GM12878 (cell line): ENCODE data around the gene NDE1. TPM values are rescaled to one million over a fixed set of nuclear protein-coding genes. Genes with fewer than 3 reads are reported as not detected.

Experiments
- ATAC-seq: fragments of 200-7000 bp; cut with Tn5 transposase; 3 replicates; pipeline ENCODE4 v1.9.1; 2020; ENCODE audit warnings: mild to moderate bottlenecking, moderate library complexity
- BruUV-seq: library from RNA; stranded (reverse); fragments of 400-500 nt; replicated peaks from 2 replicates; lab custom pipeline; 2021; lab: Mats Ljungman, UMichigan
- CTCF ChIA-PET: fragments of 300-600 bp; sonication (Branson Sonifier 250); formaldehyde crosslinking; extraction: SDS; loops from one replicate; lab custom pipeline; 2021; ENCODE audit warnings: inconsistent platforms; lab: Yijun Ruan, JAX
- POLR2A ChIA-PET: fragments of 350-600 bp; formaldehyde crosslinking; extraction: SDS; loops from one replicate; lab custom pipeline; 2021; ENCODE audit warnings: inconsistent platforms; lab: Charles Lee
- RAD21 ChIA-PET: fragments of 300-600 bp; sonication (Branson Sonifier 250); formaldehyde crosslinking; loops from one replicate; lab custom pipeline; 2023; ENCODE audit warnings: antibody characterized with exemption; ENCODE audit not compliant: unreplicated experiment; lab: Charles Lee
- SMC1A ChIA-PET: fragments of 300-600 bp; sonication (Branson Sonifier 250); formaldehyde crosslinking; loops from one replicate; lab custom pipeline; 2023; ENCODE audit not compliant: unreplicated experiment, uncharacterized antibody; lab: Charles Lee
- DNase-seq: peaks from one replicate; pipeline ENCODE4 v3.0.0-alpha.2; 2011; ENCODE audit warnings: low read depth, low spot score
- FAIRE-seq: peaks from 3 replicates; lab custom pipeline; 2011; peaks lifted over from hg19 to GRCh38; lab: Jason Lieb, UNC
- H2AFZ ChIP-seq: 2 replicates; pipeline ENCODE4 v1.6.0; 2011; ENCODE audit warnings: low read depth, low read length, control low read depth; ENCODE audit not compliant: control insufficient read depth
- H3K27ac ChIP-seq: 2 replicates; pipeline ENCODE4 v1.5.1; 2011; ENCODE audit warnings: control low read depth; ENCODE audit not compliant: control insufficient read depth, insufficient read depth
- H3K27me3 ChIP-seq, 2 experiments: replicated peaks in 1 of 2; 2 replicates each; pipeline versions ENCODE4 v1.6.0 to v1.6.1; 2011; ENCODE audit warnings: low read length in 1 of 2; ENCODE audit not compliant: control insufficient read depth in 2 of 2, insufficient read depth in 2 of 2
- H3K36me3 ChIP-seq, 2 experiments: 2 replicates each; pipeline ENCODE4 v1.5.1; 2011; ENCODE audit warnings: low read length in 1 of 2; ENCODE audit not compliant: control insufficient read depth in 2 of 2, insufficient read depth in 2 of 2
- H3K4me1 ChIP-seq: 2 replicates; pipeline ENCODE4 v1.6.1; 2011; ENCODE audit warnings: mild to moderate bottlenecking, low read length, moderate library complexity, mixed read lengths; ENCODE audit not compliant: control insufficient read depth, insufficient read depth
- H3K4me2 ChIP-seq: 2 replicates; pipeline ENCODE4 v1.6.0; 2011; ENCODE audit warnings: control low read depth; ENCODE audit not compliant: control insufficient read depth, insufficient read depth
- H3K4me3 ChIP-seq: fragments of 200-600 bp; sonication (generic); 2 replicates; pipeline ENCODE4 v1.5.1; 2016
- H3K79me2 ChIP-seq: 2 replicates; pipeline ENCODE4 v1.6.0; 2011; ENCODE audit warnings: low read length; ENCODE audit not compliant: control insufficient read depth, insufficient read depth
- H3K9ac ChIP-seq: 2 replicates; pipeline ENCODE4 v1.8.0; 2011; ENCODE audit warnings: low read length, control low read depth, mixed read lengths; ENCODE audit not compliant: control insufficient read depth, insufficient read depth
- H3K9me3 ChIP-seq: replicated peaks from 3 replicates; pipeline ENCODE4 v1.5.1; 2011; ENCODE audit warnings: mild to moderate bottlenecking, low read length; ENCODE audit not compliant: control insufficient read depth, insufficient read depth
- H4K20me1 ChIP-seq: 2 replicates; pipeline ENCODE4 v1.6.0; 2011; ENCODE audit not compliant: control insufficient read depth, insufficient read depth
- BACH1 ChIP-seq: fragments of 450-650 bp; IDR thresholded peaks from 2 replicates; pipeline ENCODE4 v1.6.1; 2017; ENCODE audit warnings: mild to moderate bottlenecking, borderline replicate concordance
- BCLAF1 ChIP-seq: fragments of 450-650 bp; IDR thresholded peaks from 2 replicates; pipeline ENCODE4 v1.6.1; 2017; ENCODE audit warnings: antibody characterized with exemption, mild to moderate bottlenecking, moderate library complexity
- EGR1 ChIP-seq, 2 experiments: IDR thresholded peaks; 1 replicate in 1 of 2; 2 replicates in 1 of 2; pipeline ENCODE4 v1.6.1; 2011 to 2012; ENCODE audit warnings: low read depth in 2 of 2, low read length in 2 of 2, borderline replicate concordance in 1 of 2, mild to moderate bottlenecking in 1 of 2, moderate library complexity in 1 of 2
- ESRRA ChIP-seq: IDR thresholded peaks from 2 replicates; pipeline ENCODE4 v1.6.1; 2012; ENCODE audit warnings: mild to moderate bottlenecking, low read length, improper control_type of control experiment
- FOXK2 ChIP-seq: fragments of 450-650 bp; IDR thresholded peaks from 2 replicates; pipeline ENCODE4 v1.6.1; 2017; ENCODE audit warnings: mild to moderate bottlenecking, moderate library complexity
- MXI1 ChIP-seq: fragments of 150-350 bp; IDR thresholded peaks from 2 replicates; pipeline ENCODE4 v1.6.1; 2011; ENCODE audit warnings: low read depth, mild to moderate bottlenecking, inconsistent platforms, low read length, improper control_type of control experiment
- NFYB ChIP-seq: IDR thresholded peaks from 2 replicates; pipeline ENCODE4 v1.6.1; 2011; ENCODE audit warnings: low read depth, mild to moderate bottlenecking, low read length, improper control_type of control experiment, moderate library complexity; ENCODE audit not compliant: insufficient read depth
- NR2C1 ChIP-seq: fragments of 450-650 bp; IDR thresholded peaks from 2 replicates; pipeline ENCODE4 v1.6.1; 2017; ENCODE audit warnings: antibody characterized with exemption, mild to moderate bottlenecking, moderate library complexity
- PAX8 ChIP-seq: fragments of 450-650 bp; IDR thresholded peaks from 2 replicates; pipeline ENCODE4 v1.6.1; 2017; ENCODE audit warnings: mild to moderate bottlenecking, moderate library complexity
- POLR2AphosphoS2 ChIP-seq: IDR thresholded peaks from 2 replicates; pipeline ENCODE4 v1.6.1; 2011; ENCODE audit warnings: low read depth, mild to moderate bottlenecking, low read length, improper control_type of control experiment, moderate library complexity
- SKIL ChIP-seq: fragments of 450-650 bp; IDR thresholded peaks from 2 replicates; pipeline ENCODE4 v1.6.1; 2017; ENCODE audit warnings: mild to moderate bottlenecking, low read depth, inconsistent platforms; ENCODE audit not compliant: poor library complexity, severe bottlenecking
- ZBED1 ChIP-seq: IDR thresholded peaks from 2 replicates; pipeline ENCODE4 v1.6.1; 2016; ENCODE audit warnings: borderline replicate concordance
- ZBTB40 ChIP-seq: fragments of 450-650 bp; IDR thresholded peaks from 2 replicates; pipeline ENCODE4 v1.6.1; 2016; ENCODE audit warnings: mild to moderate bottlenecking, moderate library complexity, borderline replicate concordance
- ZNF622 ChIP-seq: fragments of 450-650 bp; IDR thresholded peaks from 2 replicates; pipeline ENCODE4 v1.6.1; 2017; ENCODE audit warnings: mild to moderate bottlenecking, inconsistent platforms
- WGBS: methylation state at CpG from one replicate; pipeline ENCODE4 v1.1.6; 2016; ENCODE audit warnings: low lambda C conversion rate; ENCODE audit not compliant: insufficient replicate concordance, insufficient coverage; ENCODE audit errors: missing lambda C conversion rate; 5-methylcytosine and 5-hydroxymethylcytosine counted together
- in situ Hi-C: fragments of 300-500 bp; cut with MboI; formaldehyde crosslinking; loops from 9 replicates; pipeline ENCODE4 v1.14.3; 2018; ENCODE audit warnings: mixed read lengths
- intact Hi-C: fragments of 100-400 bp; cut with micrococcal nuclease; formaldehyde crosslinking; loops from one replicate; pipeline ENCODE4 v1.14.2; 2022; ENCODE audit not compliant: unreplicated experiment
- polyA plus RNA-seq, 11 experiments: library from polyadenylated mRNA; depleted of rRNA in 4 of 11; unstranded in 6 of 11; stranded (reverse) in 5 of 11; fragments of >200 nt; fragmentation: Nextera tagmentation in 4 of 11; fragmentation: Illumina TruSeq in 1 of 11; extraction: Ambion mirVana in 4 of 11; extraction: Trizol in 1 of 11; gene quantifications; 1 replicate in 1 of 11; 2 replicates in 10 of 11; pipeline versions ENCODE4 v1.2.1 to v1.2.3, GENCODE V29; 2011 to 2016; ENCODE audit warnings: inconsistent platforms in 2 of 11, missing spikeins in 2 of 11, low read depth in 1 of 11
- total RNA-seq, 4 experiments: library from RNA; depleted of rRNA in 3 of 4; stranded (reverse); fragments of >200 nt in 3 of 4; fragmentation: Illumina TruSeq in 1 of 4; extraction: Trizol in 1 of 4; gene quantifications; 2 replicates each; pipeline versions ENCODE4 v1.2.1 to v1.2.3, GENCODE V29; 2013 to 2021

Gene NDE1
- total and polyA plus RNA-seq, 10 of the 15 experiments (the other 5 are each of a cell fraction or from before 2014, with no cell fraction given): 5.7 to 148 (median 87.8) TPM

GRCh38 chr16:15757630-15758251 lies 107.7 kb downstream of the NDE1 start:
- no peak for ATAC-seq
- RAD21 ChIA-PET: no interaction called here
- H3K4me1 ChIP-seq: no peaks in the 10 kb centered on the region
- no peaks in the 10 kb centered on the region for H3K36me3 ChIP-seq
- H3K9ac ChIP-seq: no peak overlapping the region
- H3K27ac ChIP-seq: no peak overlapping the region
- 64% methylated on average over 22 of the region's 23 CpGs for WGBS
- no peak overlapping the region for H3K4me3 ChIP-seq
- no peaks in the 10 kb centered on the region for H4K20me1 ChIP-seq
- in situ Hi-C loops (loop anchor here (5.0 kb wide), 1 partner anchor 370 kb away; no protein-coding TSS in a partner anchor), intact Hi-C loops (loop anchor here (5.0 kb wide), 1 partner anchor 330 kb away; no protein-coding TSS in a partner anchor)
- SMC1A ChIA-PET: no interaction called here
- no TSS peak for BruUV-seq
- POLR2A ChIA-PET: interaction anchor here (0.8 kb wide), 1 partner anchor 330 kb away, joined by 3 read pairs; no protein-coding TSS in a partner anchor
- H3K4me2 ChIP-seq: no peak overlapping the region
- H3K27me3 ChIP-seq: no peaks in the 10 kb centered on the region
- H3K79me2 ChIP-seq: no peaks in the 10 kb centered on the region
- H3K9me3 ChIP-seq: no peaks in the 10 kb centered on the region
- no peak for DNase-seq
- CTCF ChIA-PET: interaction anchor here (0.9 to 1.6 kb wide), 3 partner anchors 16 to 354 kb away, joined by 3 read pairs; no protein-coding TSS in a partner anchor
- H2AFZ ChIP-seq: no peak overlapping the region
- FAIRE-seq: no peak
- TF ChIP-seq NR2C1 (no peak), NFYB (no peak), BCLAF1 (no peak), ZBTB40 (no peak), POLR2AphosphoS2 (no peak), EGR1 (IDR thresholded peaks at IDR 0.05; ENCODE audit: borderline replicate concordance in 1 of 2, low read depth in 2 of 2, low read length in 2 of 2) (no peak), MXI1 (no peak), ZNF622 (no peak), PAX8 (no peak), BACH1 (no peak), FOXK2 (no peak), SKIL (no peak), ZBED1 (no peak), ESRRA (no peak)
